Thyroid gland (tissue), 4 donors: Measurements from ENCODE around the gene IL4I1. TPM values are rescaled to one million over a fixed set of nuclear protein-coding genes. Genes with fewer than 3 reads are reported as not detected.

Experiments used
- DNase-seq, 2 donors: peaks; one replicate each; pipeline ENCODE4 v3.0.0-alpha.2; 2019
- H3K27ac ChIP-seq, 3 donors: fragments of 200-600 bp; sonication (generic); 1 replicate in 2 of 3; 2 replicates in 1 of 3; pipeline ENCODE4 v1.5.1; 2016 to 2019; ENCODE audit warnings: mild to moderate bottlenecking in 1 of 3, moderate library complexity in 1 of 3
- H3K27me3 ChIP-seq: fragments of 200-600 bp; sonication (generic); one replicate; pipeline ENCODE4 v1.5.1; 2019
- H3K36me3 ChIP-seq, 2 donors: fragments of 200-600 bp; sonication (generic); one replicate each; pipeline ENCODE4 v1.5.1; 2016 to 2019
- H3K4me1 ChIP-seq, 2 donors: fragments of 200-600 bp; sonication (generic); one replicate each; pipeline ENCODE4 v1.5.1; 2017 to 2019
- H3K4me3 ChIP-seq, 3 donors: fragments of 200-600 bp; sonication (generic); replicated peaks in 1 of 3; 1 replicate in 2 of 3; 2 replicates in 1 of 3; pipeline ENCODE4 v1.5.1; 2016; ENCODE audit warnings: mild to moderate bottlenecking in 1 of 3
- H3K9me3 ChIP-seq: fragments of 200-600 bp; sonication (generic); one replicate; pipeline ENCODE4 v1.5.1; 2017
- CTCF ChIP-seq, 6 experiments: fragments of 200-600 bp in 3 of 6; fragments of 450-650 bp in 3 of 6; sonication (generic) in 3 of 6; IDR thresholded peaks; one replicate each; pipeline ENCODE4 v1.5.1; 2016 to 2019; ENCODE audit warnings: antibody characterized with exemption in 6 of 6, mild to moderate bottlenecking in 2 of 6, inconsistent platforms in 1 of 6, moderate library complexity in 1 of 6
- POLR2A ChIP-seq, 2 donors: fragments of 450-650 bp; IDR thresholded peaks; one replicate each; pipeline ENCODE4 v1.6.1; 2017; ENCODE audit warnings: antibody characterized with exemption in 2 of 2, mild to moderate bottlenecking in 2 of 2, moderate library complexity in 1 of 2
- WGBS, 2 donors: methylation state at CpG; one replicate each; pipeline ENCODE4 v1.1.5; 2017; 5-methylcytosine and 5-hydroxymethylcytosine counted together
- intact Hi-C: fragments of 100-400 bp; cut with DNase I; formaldehyde crosslinking; loops from one replicate; pipeline ENCODE4 v1.15.1; 2023
- total RNA-seq, 4 donors: library from RNA; depleted of rRNA; stranded (reverse); fragments of >200 nt; gene quantifications; one replicate each; pipeline ENCODE4 v1.2.3, GENCODE V29; 2016

The IL4I1 gene
- total RNA-seq, 4 donors from 2014 or later: 0.83 TPM; not detected in 3

GRCh38 chr19:49906879-49907564, 10.3 kb upstream of the IL4I1 start:
- peaks cover 8 to 15% of the 10 kb centered on the region in 2 donors for H3K4me1 ChIP-seq
- peaks cover 13 to 15% of the 10 kb centered on the region in 2 donors for H3K36me3 ChIP-seq
- TF ChIP-seq CTCF (IDR thresholded peaks at IDR 0.05): no peak
- TF ChIP-seq POLR2A (IDR thresholded peaks at IDR 0.05): no peak
- intact Hi-C loops: no loop called here
- no peak overlapping the region for H3K4me3 ChIP-seq
- 90 to 93% methylated on average over 16 of the region's 16 CpGs for WGBS, 2 donors
- DNase-seq: no peak
- no peaks in the 10 kb centered on the region for H3K9me3 ChIP-seq
- no peak overlapping the region for H3K27ac ChIP-seq
- H3K27me3 ChIP-seq: no peaks in the 10 kb centered on the region

- Histone ChIP-seq H3K36me3 (peaks cover 13 to 15% of the 10 kb centered on the region in 2 donors), H3K27ac (no peak overlapping the region), H3K27me3 (no peaks in the 10 kb centered on the region), H3K4me3 (no peak overlapping the region), H3K4me1 (no peaks in the 10 kb centered on the region), H3K9me3 (no peaks in the 10 kb centered on the region)
- WGBS, 2 donors: 61 to 77% methylated on average over 6 of the region's 6 CpGs
- intact Hi-C loops: no loop called here
- no peak for TF ChIP-seq CTCF (IDR thresholded peaks at IDR 0.05)
- no peak for TF ChIP-seq POLR2A (IDR thresholded peaks at IDR 0.05)
- DNase-seq: no peak
Observed at GRCh38 chr19:49904136-49904535, 7.4 kb upstream of the IL4I1 start.

- intact Hi-C loops: no loop called here
- Histone ChIP-seq H3K4me1 (peaks cover 0 to 11% of the 10 kb centered on the region in 2 donors), H3K9me3 (no peaks in the 10 kb centered on the region), H3K36me3 (no peaks in the 10 kb centered on the region), H3K27ac (no peak overlapping the region), H3K4me3 (no peak overlapping the region), H3K27me3 (no peaks in the 10 kb centered on the region)
- TF ChIP-seq CTCF (IDR thresholded peaks at IDR 0.05): no peak
- no peak for TF ChIP-seq POLR2A (IDR thresholded peaks at IDR 0.05)
- DNase-seq: no peak
- WGBS, 2 donors: 67 to 70% methylated on average over 17 of the region's 17 CpGs
Observed at GRCh38 chr19:49895566-49896297, 955 bp downstream of the IL4I1 start.

GRCh38 chr19:49894879-49895565, 1.7 kb downstream of the IL4I1 start:
- no peaks in the 10 kb centered on the region for H3K27me3 ChIP-seq
- WGBS, 2 donors: 85 to 86% methylated on average over 7 to 16 of the region's 17 CpGs
- no peaks in the 10 kb centered on the region for H3K9me3 ChIP-seq
- TF ChIP-seq CTCF (IDR thresholded peaks at IDR 0.05): no peak
- no peak for TF ChIP-seq POLR2A (IDR thresholded peaks at IDR 0.05)
- no peak overlapping the region for H3K27ac ChIP-seq
- peaks cover 5 to 17% of the 10 kb centered on the region in 2 donors for H3K4me1 ChIP-seq
- H3K4me3 ChIP-seq: no peak overlapping the region
- DNase-seq: no peak
- intact Hi-C loops: no loop called here
- H3K36me3 ChIP-seq: no peaks in the 10 kb centered on the region
